Stomach smooth muscle (tissue), 2 donors: Measurements from ENCODE around the gene SLC44A1.

Experiments
- H3K27ac ChIP-seq: one replicate; pipeline ENCODE4 v1.7.0; 2013; ENCODE audit warnings: mild to moderate bottlenecking, low read length, inconsistent platforms
- H3K27me3 ChIP-seq, 2 donors: one replicate each; pipeline ENCODE4 v1.7.0; 2013; ENCODE audit warnings: low read length in 2 of 2; ENCODE audit not compliant: insufficient read depth in 2 of 2, control insufficient read depth in 1 of 2
- H3K36me3 ChIP-seq, 2 donors: one replicate each; pipeline ENCODE4 v1.7.0; 2013; ENCODE audit warnings: low read length in 2 of 2; ENCODE audit not compliant: control insufficient read depth in 2 of 2, insufficient read depth in 2 of 2
- H3K4me1 ChIP-seq: one replicate; pipeline ENCODE4 v1.7.0; 2013; ENCODE audit warnings: low read length; ENCODE audit not compliant: control insufficient read depth, insufficient read depth
- H3K4me3 ChIP-seq, 2 donors: one replicate each; pipeline ENCODE4 v1.7.0; 2013; ENCODE audit warnings: low read length in 2 of 2
- H3K9ac ChIP-seq, 2 donors: one replicate each; pipeline ENCODE4 v1.7.0; 2013; ENCODE audit warnings: low read length in 2 of 2, mild to moderate bottlenecking in 1 of 2
- H3K9me3 ChIP-seq, 2 donors: one replicate each; pipeline ENCODE4 v1.7.0; 2013; ENCODE audit warnings: low read length in 2 of 2; ENCODE audit not compliant: control insufficient read depth in 2 of 2
- donor health status: healthy.
- donor health status: Pancreatic carcinoma.

The SLC44A1 gene

GRCh38 chr9:105242557-105242956, 1.9 kb upstream of the SLC44A1 start:
- no peak overlapping the region for H3K9ac ChIP-seq
- no peak overlapping the region for H3K4me3 ChIP-seq
- H3K36me3 ChIP-seq = no peaks in the 10 kb centered on the region
- no peaks in the 10 kb centered on the region for H3K27me3 ChIP-seq
- no peak overlapping the region for H3K27ac ChIP-seq
- no peaks in the 10 kb centered on the region for H3K9me3 ChIP-seq
- H3K4me1 ChIP-seq = peaks cover 5% of the 10 kb centered on the region

GRCh38 chr9:105243015-105243686, 1.3 kb upstream of the SLC44A1 start:
- no peak overlapping the region for H3K4me3 ChIP-seq
- no peaks in the 10 kb centered on the region for H3K36me3 ChIP-seq
- no peaks in the 10 kb centered on the region for H3K27me3 ChIP-seq
- no peak overlapping the region for H3K9ac ChIP-seq
- H3K4me1 ChIP-seq = peaks cover 5% of the 10 kb centered on the region
- H3K9me3 ChIP-seq = no peaks in the 10 kb centered on the region
- H3K27ac ChIP-seq = no peak overlapping the region

- Histone ChIP-seq H3K9ac (peak overlapping the region in 1 of 2 donors; percentile 70), H3K27me3 (no peaks in the 10 kb centered on the region), H3K27ac (peak overlapping the region; percentile 46), H3K4me1 (peaks cover 5% of the 10 kb centered on the region), H3K9me3 (no peaks in the 10 kb centered on the region), H3K36me3 (no peaks in the 10 kb centered on the region), H3K4me3 (peak overlapping the region; percentile 70 to 83)
Measured at GRCh38 chr9:105244734-105245028, 230 bp downstream of the SLC44A1 start.

GRCh38 chr9:105245029-105245890, 809 bp downstream of the SLC44A1 start:
- H3K27ac ChIP-seq = peak overlapping the region; percentile 46
- no peaks in the 10 kb centered on the region for H3K27me3 ChIP-seq
- no peaks in the 10 kb centered on the region for H3K9me3 ChIP-seq
- H3K36me3 ChIP-seq = no peaks in the 10 kb centered on the region
- peaks cover 5% of the 10 kb centered on the region for H3K4me1 ChIP-seq
- peak overlapping the region; percentile 70 to 83 for H3K4me3 ChIP-seq
- H3K9ac ChIP-seq = peak overlapping the region; percentile 68 to 70

- no peak overlapping the region for H3K27ac ChIP-seq
Measured at GRCh38 chr9:105245891-105246161, 1.4 kb downstream of the SLC44A1 start.

GRCh38 chr9:105246656-105247173, 2.3 kb downstream of the SLC44A1 start:
- H3K9me3 ChIP-seq = no peaks in the 10 kb centered on the region
- H3K4me1 ChIP-seq = no peaks in the 10 kb centered on the region
- no peak overlapping the region for H3K27ac ChIP-seq
- H3K9ac ChIP-seq = no peak overlapping the region
- H3K27me3 ChIP-seq = no peaks in the 10 kb centered on the region
- no peaks in the 10 kb centered on the region for H3K36me3 ChIP-seq
- H3K4me3 ChIP-seq = peak overlapping the region in 1 of 2 donors; percentile 36

More at GRCh38 chr9:105245891-105246161, 1.4 kb downstream of the SLC44A1 start:
- H3K27me3 ChIP-seq = no peaks in the 10 kb centered on the region
- peak overlapping the region; percentile 68 to 70 for H3K9ac ChIP-seq
- peaks cover 5% of the 10 kb centered on the region for H3K4me1 ChIP-seq
- no peaks in the 10 kb centered on the region for H3K36me3 ChIP-seq
- H3K4me3 ChIP-seq = peak overlapping the region; percentile 70 to 83
- H3K9me3 ChIP-seq = no peaks in the 10 kb centered on the region

GRCh38 chr9:105248691-105249090, 4.2 kb downstream of the SLC44A1 start:
- Histone ChIP-seq H3K27ac (no peak overlapping the region), H3K27me3 (no peaks in the 10 kb centered on the region), H3K9me3 (no peaks in the 10 kb centered on the region), H3K9ac (no peak overlapping the region), H3K36me3 (no peaks in the 10 kb centered on the region), H3K4me3 (no peak overlapping the region), H3K4me1 (no peaks in the 10 kb centered on the region)

GRCh38 chr9:105251133-105251532, 6.7 kb downstream of the SLC44A1 start:
- Histone ChIP-seq H3K36me3 (no peaks in the 10 kb centered on the region), H3K27ac (no peak overlapping the region), H3K9ac (no peak overlapping the region), H3K9me3 (no peaks in the 10 kb centered on the region), H3K27me3 (no peaks in the 10 kb centered on the region), H3K4me3 (no peak overlapping the region), H3K4me1 (no peaks in the 10 kb centered on the region)

GRCh38 chr9:105251733-105252404, 7.4 kb downstream of the SLC44A1 start:
- Histone ChIP-seq H3K27ac (no peak overlapping the region), H3K27me3 (no peaks in the 10 kb centered on the region), H3K36me3 (no peaks in the 10 kb centered on the region), H3K4me3 (no peak overlapping the region), H3K4me1 (no peaks in the 10 kb centered on the region), H3K9ac (no peak overlapping the region), H3K9me3 (no peaks in the 10 kb centered on the region)

- no peaks in the 10 kb centered on the region for H3K9me3 ChIP-seq
- no peak overlapping the region for H3K4me3 ChIP-seq
- H3K27ac ChIP-seq = no peak overlapping the region
- H3K36me3 ChIP-seq = no peaks in the 10 kb centered on the region
- H3K9ac ChIP-seq = no peak overlapping the region
- H3K4me1 ChIP-seq = no peaks in the 10 kb centered on the region
- no peaks in the 10 kb centered on the region for H3K27me3 ChIP-seq
Measured at GRCh38 chr9:105252405-105252756, 7.9 kb downstream of the SLC44A1 start.
